ENCODE results near the gene LRSAM1.

GRCh38 chr9:127450243-127450760 lies 1.0 kb upstream of the LRSAM1 start:
- TF ChIP-seq, protein P1, sequence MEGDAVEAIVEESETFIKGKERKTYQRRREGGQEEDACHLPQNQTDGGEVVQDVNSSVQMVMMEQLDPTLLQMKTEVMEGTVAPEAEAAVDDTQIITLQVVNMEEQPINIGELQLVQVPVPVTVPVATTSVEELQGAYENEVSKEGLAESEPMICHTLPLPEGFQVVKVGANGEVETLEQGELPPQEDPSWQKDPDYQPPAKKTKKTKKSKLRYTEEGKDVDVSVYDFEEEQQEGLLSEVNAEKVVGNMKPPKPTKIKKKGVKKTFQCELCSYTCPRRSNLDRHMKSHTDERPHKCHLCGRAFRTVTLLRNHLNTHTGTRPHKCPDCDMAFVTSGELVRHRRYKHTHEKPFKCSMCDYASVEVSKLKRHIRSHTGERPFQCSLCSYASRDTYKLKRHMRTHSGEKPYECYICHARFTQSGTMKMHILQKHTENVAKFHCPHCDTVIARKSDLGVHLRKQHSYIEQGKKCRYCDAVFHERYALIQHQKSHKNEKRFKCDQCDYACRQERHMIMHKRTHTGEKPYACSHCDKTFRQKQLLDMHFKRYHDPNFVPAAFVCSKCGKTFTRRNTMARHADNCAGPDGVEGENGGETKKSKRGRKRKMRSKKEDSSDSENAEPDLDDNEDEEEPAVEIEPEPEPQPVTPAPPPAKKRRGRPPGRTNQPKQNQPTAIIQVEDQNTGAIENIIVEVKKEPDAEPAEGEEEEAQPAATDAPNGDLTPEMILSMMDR (IDR thresholded peaks at IDR 0.05) = no peak
- TF ChIP-seq POLR2A (IDR thresholded peaks at IDR 0.05) (no peak), EP300 (IDR thresholded peaks at IDR 0.05) (no peak)

All from gastroesophageal sphincter (tissue), 3 donors.